KG1 (cell line): Measurements from ENCODE around the gene OR11A1.
"Not testable (repeated sequence)": the region's sequence is repeated elsewhere in the genome, so short reads cannot be mapped to it uniquely, and the experiment has no call there.

ENCODE experiments used
- DNase-seq: peaks from one replicate; lab custom pipeline; 2025; lab: John Stamatoyannopoulos, UW

The OR11A1 gene

GRCh38 chr6:29478740-29479139 is 21.9 kb upstream of the OR11A1 start:
- DNase-seq, result no peak

GRCh38 chr6:29477923-29478450 is 21.1 kb upstream of the OR11A1 start:
- no peak for DNase-seq

- no peak for DNase-seq
Measured at GRCh38 chr6:29474996-29475395, 18.1 kb upstream of the OR11A1 start.

- DNase-seq, result no peak
Measured at GRCh38 chr6:29466241-29466640, 9.4 kb upstream of the OR11A1 start.

- DNase-seq, result no peak
Measured at GRCh38 chr6:29465801-29466200, 8.9 kb upstream of the OR11A1 start.

GRCh38 chr6:29465279-29465678 is 8.4 kb upstream of the OR11A1 start:
- DNase-seq, result no peak

- no peak for DNase-seq
Measured at GRCh38 chr6:29462022-29462421, 5.2 kb upstream of the OR11A1 start.

- DNase-seq, result no peak
Measured at GRCh38 chr6:29461021-29461814, 4.3 kb upstream of the OR11A1 start.

- DNase-seq, result no peak
Measured at GRCh38 chr6:29451471-29452193, 5.2 kb downstream of the OR11A1 start.

GRCh38 chr6:29447670-29448069 is 9.2 kb downstream of the OR11A1 start:
- DNase-seq, result no peak

- DNase-seq, result not testable (repeated sequence)
Measured at GRCh38 chr6:29444031-29444430, 12.8 kb downstream of the OR11A1 start.

- no peak for DNase-seq
Measured at GRCh38 chr6:29442719-29443118, 14.2 kb downstream of the OR11A1 start.

- DNase-seq, result no peak
Measured at GRCh38 chr6:29439006-29439405, 17.9 kb downstream of the OR11A1 start, which contains the start of gene OR10C1. TSS of gene OR10C1 (plus strand) at chr6:29439306. CDS start at chr6:29440016, 710 bp downstream.

GRCh38 chr6:29436730-29437129 is 20.1 kb downstream of the OR11A1 start:
- not testable (repeated sequence) for DNase-seq

- DNase-seq, result no peak
Measured at GRCh38 chr6:29426654-29427053, 30.2 kb downstream of the OR11A1 start.

GRCh38 chr6:29425075-29425474 is 31.8 kb downstream of the OR11A1 start:
- no peak for DNase-seq

- no peak for DNase-seq
Measured at GRCh38 chr6:29424575-29424974, 32.3 kb downstream of the OR11A1 start.

GRCh38 chr6:29424168-29424567 is 32.7 kb downstream of the OR11A1 start:
- no peak for DNase-seq

- DNase-seq, result no peak
Measured at GRCh38 chr6:29419516-29419915, 37.4 kb downstream of the OR11A1 start.

- no peak for DNase-seq
Measured at GRCh38 chr6:29414588-29414987, 42.3 kb downstream of the OR11A1 start, which contains the start of gene OR12D1. TSS of gene OR12D1 (plus strand) at chr6:29414928.

- no peak for DNase-seq
Measured at GRCh38 chr6:29403801-29404200, 53.1 kb downstream of the OR11A1 start.

GRCh38 chr6:29399525-29399924 is 57.3 kb downstream of the OR11A1 start:
- no peak for DNase-seq

GRCh38 chr6:29395331-29395730 is 61.5 kb downstream of the OR11A1 start, which contains the start of gene OR12D2:
TSS of gene OR12D2 (plus strand) at chr6:29395631. CDS start at chr6:29396700, 1,069 bp downstream.
- DNase-seq, result no peak
